NCI-H2171 (cell line): ENCODE results near the gene HIVEP3.

Experiments used
- DNase-seq: peaks from one replicate; lab custom pipeline; 2025; lab: John Stamatoyannopoulos, UW

HIVEP3 gene

DNA sequence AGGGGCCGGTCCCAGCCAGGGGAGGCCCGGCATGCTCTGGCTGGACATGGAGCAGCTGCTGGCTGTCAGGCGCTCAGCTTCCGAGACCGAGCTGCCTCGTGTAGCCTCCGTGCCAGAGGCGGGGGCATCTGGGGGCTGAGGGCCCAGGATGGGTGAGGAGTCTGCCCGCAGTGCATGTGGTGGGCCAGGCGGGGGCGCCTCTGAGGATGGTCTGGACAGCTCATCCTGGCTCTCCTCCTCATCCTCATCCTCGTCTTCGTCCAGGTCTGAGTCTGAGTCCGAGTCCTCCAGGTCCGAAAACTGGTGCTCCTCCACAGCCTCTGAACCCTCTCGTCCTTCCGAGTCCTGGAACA lies 405.4 kb downstream of the HIVEP3 start:
- no peak for DNase-seq

GRCh38 chr1:41512701-41513382 lies 405.9 kb downstream of the HIVEP3 start:
- DNase-seq: no peak

- DNase-seq: no peak
Measured at GRCh38 chr1:41511239-41511540, 407.5 kb downstream of the HIVEP3 start.

DNA sequence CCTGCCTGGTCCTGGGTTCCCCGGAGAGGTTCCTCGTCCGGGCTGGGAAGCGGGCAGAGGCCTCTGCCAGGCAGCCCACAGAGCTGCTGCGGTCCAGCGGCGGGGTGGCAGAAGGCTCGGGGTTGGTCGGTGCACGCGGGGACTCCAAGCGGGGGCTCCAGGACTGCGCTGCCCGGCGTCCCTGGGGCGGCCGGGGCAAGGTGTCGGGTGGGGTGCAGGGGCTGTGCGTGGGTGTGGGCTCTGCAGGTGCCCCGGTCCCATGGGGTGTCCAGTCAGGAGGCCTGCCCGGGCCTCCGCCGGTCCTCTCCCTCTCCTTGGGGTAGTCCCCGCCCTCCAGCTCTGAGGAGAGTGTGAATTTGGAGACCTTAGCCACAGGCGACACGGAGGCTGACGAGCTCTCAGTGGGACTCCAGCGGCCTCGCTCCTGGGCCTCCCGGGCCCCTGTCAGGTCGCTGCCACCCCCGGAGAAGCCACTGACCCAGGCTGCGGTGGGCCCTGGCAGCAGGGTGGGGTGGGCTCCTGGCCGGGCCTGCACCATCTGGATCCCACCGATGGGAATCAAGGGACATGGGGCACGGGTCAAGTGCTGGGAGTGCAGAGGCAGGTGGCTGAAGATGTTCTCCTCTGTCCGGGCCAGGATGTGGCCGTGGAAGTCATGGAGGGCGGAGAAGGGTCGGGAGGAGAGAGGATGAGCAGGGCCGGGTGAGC lies 408.0 kb downstream of the HIVEP3 start:
- DNase-seq: no peak

GRCh38 chr1:41509270-41509671 lies 409.5 kb downstream of the HIVEP3 start:
- no peak for DNase-seq

DNA sequence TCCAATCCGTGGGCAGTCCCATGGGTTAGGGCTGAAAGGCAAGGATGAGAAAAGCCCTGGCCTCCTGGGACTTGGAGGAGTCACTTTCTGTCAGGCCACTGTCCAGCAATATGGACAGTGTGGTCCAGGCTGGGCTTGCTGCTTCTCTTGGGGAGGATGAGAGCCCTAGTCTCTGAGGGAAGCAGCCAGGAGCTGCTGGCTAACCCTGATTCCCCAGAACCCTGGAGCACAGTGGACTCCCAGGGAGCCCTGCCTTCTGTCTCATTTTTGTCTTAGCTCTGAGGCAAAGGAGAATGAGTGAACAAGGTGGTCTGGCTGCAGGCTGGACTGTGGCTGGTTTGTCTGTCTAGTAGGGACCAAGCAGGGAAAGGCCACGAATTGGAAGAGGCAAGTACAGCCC lies 410.4 kb downstream of the HIVEP3 start:
- DNase-seq: no peak

GRCh38 chr1:41507836-41508235 lies 410.9 kb downstream of the HIVEP3 start:
- DNase-seq: no peak

DNA sequence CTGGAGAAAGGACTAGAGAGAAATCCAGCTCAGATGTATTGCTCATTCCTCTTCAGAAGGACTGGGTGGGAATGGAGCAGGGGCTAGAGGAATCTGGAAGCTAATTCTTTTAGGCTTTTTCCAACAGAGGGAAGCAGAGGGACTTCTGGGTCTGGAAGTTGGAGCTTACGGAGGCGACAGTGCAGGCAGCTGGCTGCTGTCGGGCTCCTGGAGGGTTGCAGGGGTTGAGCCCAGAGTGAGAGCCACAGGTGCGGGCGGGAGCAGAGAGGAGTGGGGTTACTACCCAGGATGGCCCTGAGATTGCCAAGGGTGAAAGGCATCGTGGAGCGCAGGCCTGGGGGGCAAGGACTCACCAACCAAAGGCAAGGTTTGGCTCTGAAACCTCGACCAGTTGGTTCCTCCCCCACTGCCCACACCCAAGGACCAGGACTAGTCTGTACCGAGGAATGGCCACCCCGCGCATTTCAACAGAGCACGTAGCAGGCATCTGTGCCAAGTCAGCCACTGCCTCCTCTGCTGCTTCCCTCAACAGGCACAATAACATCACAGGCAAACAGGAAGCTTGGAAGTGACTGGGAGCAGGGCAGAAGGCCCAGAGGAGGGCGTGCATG lies 411.5 kb downstream of the HIVEP3 start:
- DNase-seq: no peak

DNA sequence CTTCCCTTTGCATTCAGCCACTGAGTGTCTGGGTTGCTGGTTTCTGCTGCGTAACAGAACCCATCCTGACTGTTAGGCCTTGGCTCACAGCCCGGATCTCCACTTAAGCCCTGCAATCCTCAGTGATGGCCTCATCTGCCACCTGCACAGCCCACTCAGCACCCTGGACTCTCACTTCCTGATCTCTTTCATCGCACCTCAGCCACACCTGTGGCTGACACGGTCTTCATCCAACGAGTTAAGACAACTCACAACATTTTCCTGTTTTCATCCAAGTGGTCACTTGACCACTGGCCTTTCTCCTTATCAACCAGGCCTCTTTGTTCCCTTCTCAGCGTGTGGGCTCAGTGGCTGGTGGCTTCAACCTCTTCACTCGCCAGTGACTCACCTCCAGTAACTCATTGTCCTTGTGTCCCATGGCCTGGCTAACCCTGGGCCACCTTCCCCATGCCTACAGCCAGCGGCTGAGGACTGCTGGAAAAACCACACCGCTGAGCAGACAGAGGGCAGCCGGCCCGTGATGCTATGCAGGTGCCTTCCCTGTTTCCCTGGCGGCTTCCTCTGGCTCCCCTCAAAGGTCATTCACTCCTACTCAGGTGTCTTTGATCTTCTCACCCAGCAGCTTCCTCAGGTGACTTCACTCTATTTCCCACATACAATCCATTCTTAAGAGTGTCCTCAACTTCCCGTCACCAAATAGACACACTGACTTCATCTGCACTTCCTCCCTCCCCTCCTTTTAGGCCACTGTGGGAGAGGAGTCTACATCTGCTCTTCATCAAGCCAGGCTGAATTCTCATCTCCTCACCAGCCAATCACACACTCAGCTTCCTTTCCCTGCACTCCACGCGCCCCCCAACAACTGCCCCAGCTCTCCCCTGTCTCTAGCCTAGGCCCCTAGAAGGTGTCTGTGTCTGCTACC lies 414.3 kb downstream of the HIVEP3 start:
- DNase-seq: peak; percentile 58

GRCh38 chr1:41503538-41504113 lies 415.1 kb downstream of the HIVEP3 start:
- peak; percentile 64 for DNase-seq

DNA sequence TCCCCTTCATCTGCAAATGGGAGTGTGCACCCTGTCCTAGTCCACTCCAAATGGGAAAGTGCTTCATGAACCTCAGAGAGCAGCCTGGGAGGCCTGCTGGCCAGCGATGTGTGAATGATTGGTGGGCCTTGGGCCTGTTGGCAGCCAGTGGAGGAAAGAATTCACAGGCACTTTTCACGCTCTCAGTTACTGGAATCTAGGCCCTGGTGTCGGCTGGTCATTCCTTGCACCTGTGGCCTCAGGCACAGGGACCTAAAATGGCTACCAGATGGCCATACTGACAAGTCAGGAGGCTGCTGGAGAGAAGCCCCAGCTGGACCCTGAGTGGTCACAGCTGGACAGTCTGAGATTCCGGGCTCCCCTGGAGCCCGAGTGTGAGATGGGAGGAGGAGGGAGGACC lies 415.8 kb downstream of the HIVEP3 start:
- no peak for DNase-seq

GRCh38 chr1:41501581-41501980 lies 417.1 kb downstream of the HIVEP3 start:
- DNase-seq: no peak

DNA sequence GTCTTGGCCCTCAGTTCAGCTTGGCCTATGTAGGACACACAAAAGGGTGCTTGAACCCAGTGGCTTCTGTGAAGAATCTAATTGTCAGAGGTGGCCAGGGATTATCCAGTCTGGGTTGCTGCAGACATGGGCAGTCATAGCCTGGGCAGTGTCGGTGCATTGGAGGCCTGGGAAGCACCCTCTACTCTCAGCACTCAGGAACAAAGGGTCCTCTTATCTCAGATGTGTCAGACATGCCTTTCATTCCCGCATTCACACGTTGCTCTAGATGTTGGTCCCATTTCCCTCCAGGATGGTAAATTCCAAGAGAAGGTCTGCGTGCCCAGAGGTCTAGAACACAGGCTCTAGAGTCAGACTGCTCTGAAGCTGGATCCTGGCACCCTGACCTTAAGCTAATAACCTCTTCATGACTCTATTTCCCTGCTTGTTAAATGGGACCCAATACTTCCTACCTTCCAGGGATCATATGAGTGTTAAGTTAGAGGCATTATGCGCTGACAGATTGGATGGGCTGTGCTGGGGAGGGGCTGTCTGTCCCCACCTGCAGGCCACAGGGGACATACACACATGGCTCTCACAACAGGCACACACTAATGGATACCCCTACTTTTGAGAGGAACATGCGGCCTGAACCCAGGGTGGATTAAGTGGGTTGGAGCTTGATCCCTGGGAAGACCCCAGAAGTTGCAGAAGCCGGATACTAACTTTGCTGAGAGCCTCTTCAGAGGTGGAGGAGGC lies 417.8 kb downstream of the HIVEP3 start:
- DNase-seq: no peak

DNA sequence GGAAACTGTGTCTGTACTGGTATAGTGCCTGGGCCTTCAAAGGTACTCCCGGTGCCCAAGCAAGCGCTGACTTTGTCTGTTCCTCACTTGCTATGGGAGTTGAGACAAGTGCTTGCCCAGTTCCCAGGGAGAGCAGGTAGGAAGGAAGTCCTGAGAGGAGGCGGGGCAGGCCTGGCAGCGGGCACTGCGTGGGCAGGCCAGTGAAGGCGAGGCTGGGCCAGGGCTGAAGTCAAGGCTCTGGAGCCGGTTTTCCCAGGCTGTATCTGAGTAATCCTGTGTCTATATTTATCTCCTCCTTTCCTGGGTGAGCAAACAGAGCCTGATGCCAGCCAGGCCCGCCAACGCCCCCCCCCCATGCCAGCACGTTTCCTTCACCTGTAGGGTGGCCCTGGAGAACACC lies 418.3 kb downstream of the HIVEP3 start:
- no peak for DNase-seq

- no peak for DNase-seq
Measured at GRCh38 chr1:41499591-41499990, 419.1 kb downstream of the HIVEP3 start.

- DNase-seq: no peak
Measured at GRCh38 chr1:41498804-41499203, 419.9 kb downstream of the HIVEP3 start.

DNA sequence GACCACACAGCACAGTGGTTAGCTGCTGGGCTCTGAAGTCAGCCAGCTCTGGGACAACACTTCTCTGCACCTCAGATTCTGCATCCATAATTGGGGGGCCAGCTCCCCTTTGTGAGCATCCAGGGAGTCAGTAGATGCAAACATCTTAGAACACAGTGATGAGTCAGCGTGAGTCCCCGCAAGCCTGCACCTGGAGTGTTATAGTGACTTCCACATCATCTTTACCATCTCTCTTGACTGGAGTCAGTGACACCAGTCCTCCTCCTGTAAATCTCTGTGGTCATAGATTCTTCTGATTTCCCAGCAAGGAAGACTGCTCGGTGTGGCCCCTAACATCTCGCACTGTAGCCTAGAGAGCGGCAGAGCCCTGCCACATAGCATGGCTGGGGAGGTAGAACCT lies 420.3 kb downstream of the HIVEP3 start:
- DNase-seq: no peak

DNA sequence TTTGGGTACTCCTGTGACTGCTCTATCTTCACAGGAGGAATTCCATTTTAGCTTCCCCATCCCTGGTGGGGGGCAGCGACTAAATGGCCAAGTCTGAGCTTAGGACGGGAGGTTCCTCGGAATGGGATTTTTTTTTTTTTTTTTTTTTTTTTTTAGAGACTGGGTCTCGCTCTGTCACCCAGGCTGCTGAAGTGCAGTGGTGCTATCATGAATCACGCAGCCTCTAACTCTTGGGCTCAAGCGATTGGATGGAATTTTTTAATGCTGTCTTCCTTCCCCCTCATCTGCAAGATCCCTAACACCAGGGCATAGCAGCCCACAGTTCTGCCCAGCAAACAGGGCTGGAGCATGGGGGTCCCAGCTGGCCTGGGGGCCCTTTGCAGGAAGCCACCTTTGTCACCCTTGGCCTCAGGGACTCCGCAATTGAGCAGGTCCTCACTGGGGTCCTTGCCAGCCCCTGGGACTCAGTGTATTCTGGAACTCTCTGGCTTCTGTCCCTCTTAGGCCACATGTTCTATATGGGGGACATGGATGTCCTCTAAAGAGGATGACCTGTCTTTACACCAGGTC lies 421.2 kb downstream of the HIVEP3 start:
- DNase-seq: no peak

DNA sequence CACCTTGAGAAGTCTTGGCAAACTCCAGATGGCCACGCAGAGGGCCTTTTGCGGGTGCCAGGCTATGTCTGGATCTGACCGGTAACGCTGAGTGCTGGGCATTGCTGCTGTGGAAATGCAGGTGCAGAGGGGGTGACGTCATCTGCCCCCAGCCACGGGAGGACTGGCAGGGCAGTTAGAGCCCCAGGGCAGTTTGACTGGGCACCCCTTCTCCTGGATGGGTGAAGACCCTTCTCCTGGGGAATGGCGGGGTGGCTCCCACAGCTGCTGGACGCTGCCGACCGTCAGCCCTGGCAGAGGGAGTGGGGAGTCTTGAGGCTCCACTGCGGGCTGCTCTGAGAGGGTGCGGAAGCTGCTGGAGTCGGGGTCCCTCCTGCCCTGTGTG lies 421.7 kb downstream of the HIVEP3 start:
- DNase-seq: no peak

DNA sequence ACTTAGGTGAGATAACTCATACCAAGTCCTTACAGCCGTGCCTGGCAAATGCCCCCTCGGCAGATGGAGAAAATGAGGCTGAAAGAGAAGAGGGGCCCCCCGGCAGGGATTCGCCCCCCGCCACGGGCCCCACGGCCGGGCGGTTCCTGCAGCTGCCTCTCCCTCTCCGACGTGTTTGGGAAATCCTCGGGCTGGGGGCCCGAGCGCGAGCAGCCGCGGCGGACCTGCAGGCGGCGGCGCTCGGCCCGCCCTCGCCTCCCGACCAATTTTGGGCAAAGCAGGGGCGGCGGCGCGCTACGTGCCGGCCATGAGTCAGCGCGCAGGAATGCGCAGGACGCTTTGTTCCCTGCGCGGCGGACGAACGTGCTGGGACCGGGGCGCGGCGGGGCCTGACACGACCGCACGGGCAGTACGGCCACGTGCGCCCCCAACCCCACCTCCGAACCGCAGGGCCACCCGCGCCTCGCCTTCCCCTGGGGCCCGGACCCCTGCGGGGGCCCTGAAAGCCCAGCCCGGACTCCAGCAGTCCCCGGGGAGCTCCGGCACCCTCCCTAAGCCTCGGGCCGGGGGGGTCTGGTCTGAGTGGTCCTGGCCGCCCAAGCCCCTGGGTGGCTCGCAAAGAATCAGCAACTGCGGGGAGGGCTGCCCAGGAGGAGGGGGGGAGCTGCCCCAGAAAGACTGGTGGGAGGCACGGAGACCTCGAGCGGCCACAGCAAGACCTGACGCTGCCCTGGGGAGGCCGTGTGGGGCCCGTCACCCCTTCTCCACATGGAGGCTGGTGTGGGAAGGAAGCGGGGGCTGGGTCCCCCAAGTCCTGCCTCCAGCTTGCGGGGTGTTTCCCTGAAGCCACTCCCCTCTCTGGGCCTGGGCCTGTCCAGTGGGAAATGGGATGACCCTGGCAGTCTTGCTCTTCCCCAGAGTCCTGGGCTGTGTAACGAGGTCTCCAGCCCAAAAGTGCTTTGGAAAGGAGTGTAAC lies 422.4 kb downstream of the HIVEP3 start:
- peak; percentile 69 for DNase-seq
